H9 (cell line): ENCODE results near the gene NCDN. TPM values are rescaled to one million over a fixed set of nuclear protein-coding genes. Genes with fewer than 3 reads are reported as not detected.
A peak's percentile ranks its signal among the peaks of the same experiment; 100 is the strongest.

Source experiments
- DNase-seq: peaks from one replicate; pipeline ENCODE4 v3.0.0-alpha.2; 2017
- H2AFZ ChIP-seq: one replicate; pipeline ENCODE4 v1.6.1; 2013; ENCODE audit warnings: mild to moderate bottlenecking, low read length, control low read depth, moderate library complexity
- H2AK5ac ChIP-seq: 2 replicates; pipeline ENCODE4 v1.6.1; 2013; ENCODE audit warnings: low read length, control low read depth, mixed read lengths; ENCODE audit not compliant: insufficient read length
- H2BK120ac ChIP-seq: one replicate; pipeline ENCODE4 v1.6.1; 2013; ENCODE audit warnings: low read depth, mild to moderate bottlenecking, low read length, control low read depth, inconsistent platforms; ENCODE audit not compliant: poor library complexity, severe bottlenecking
- H2BK12ac ChIP-seq: 2 replicates; pipeline ENCODE4 v1.6.1; 2013; ENCODE audit warnings: low read length, control low read depth, mixed read lengths, low read depth; ENCODE audit not compliant: insufficient read length
- H2BK15ac ChIP-seq: 2 replicates; pipeline ENCODE4 v1.6.1; 2013; ENCODE audit warnings: low read depth, low read length, control low read depth
- H2BK20ac ChIP-seq: one replicate; pipeline ENCODE4 v1.6.1; 2013; ENCODE audit warnings: low read depth, mild to moderate bottlenecking, low read length, control low read depth, inconsistent platforms; ENCODE audit not compliant: poor library complexity, severe bottlenecking
- H2BK5ac ChIP-seq: 2 replicates; pipeline ENCODE4 v1.6.1; 2013; ENCODE audit warnings: low read length, control low read depth, mixed read lengths; ENCODE audit not compliant: insufficient read length
- H3K14ac ChIP-seq: 2 replicates; pipeline ENCODE4 v1.6.1; 2013; ENCODE audit warnings: low read length, control low read depth; ENCODE audit not compliant: insufficient read depth
- H3K18ac ChIP-seq: 2 replicates; pipeline ENCODE4 v1.6.1; 2013; ENCODE audit warnings: low read depth, mild to moderate bottlenecking, mixed read lengths, low read length, control low read depth; ENCODE audit not compliant: insufficient read length
- H3K23ac ChIP-seq: 2 replicates; pipeline ENCODE4 v1.6.1; 2013; ENCODE audit warnings: low read length, control low read depth, mixed read lengths, low read depth; ENCODE audit not compliant: insufficient read length
- H3K23me2 ChIP-seq: 2 replicates; pipeline ENCODE4 v1.6.1; 2013; ENCODE audit warnings: low read depth, mild to moderate bottlenecking, mixed read lengths, low read length, control low read depth; ENCODE audit not compliant: insufficient read length, poor library complexity, severe bottlenecking
- H3K27ac ChIP-seq: 2 replicates; pipeline ENCODE4 v1.5.1; 2013; ENCODE audit warnings: low read length, control low read depth, mixed read lengths, low read depth; ENCODE audit not compliant: insufficient read length
- H3K27me3 ChIP-seq: 2 replicates; pipeline ENCODE4 v1.6.1; 2013; ENCODE audit warnings: low read length, control low read depth, inconsistent platforms; ENCODE audit not compliant: insufficient read depth
- H3K4ac ChIP-seq: 2 replicates; pipeline ENCODE4 v1.6.1; 2013; ENCODE audit warnings: low read depth, mild to moderate bottlenecking, control low read depth, inconsistent platforms, low read length, moderate library complexity
- H3K4me1 ChIP-seq: 2 replicates; pipeline ENCODE4 v1.6.1; 2013; ENCODE audit warnings: low read length, control low read depth, inconsistent platforms; ENCODE audit not compliant: insufficient read depth
- H3K4me2 ChIP-seq: 2 replicates; pipeline ENCODE4 v1.6.1; 2013; ENCODE audit warnings: low read length, control low read depth, mixed read lengths; ENCODE audit not compliant: insufficient read length, insufficient read depth
- H3K56ac ChIP-seq: 2 replicates; pipeline ENCODE4 v1.6.1; 2013; ENCODE audit warnings: low read depth, mild to moderate bottlenecking, mixed read lengths, low read length, control low read depth; ENCODE audit not compliant: insufficient read length
- H3K79me1 ChIP-seq: 2 replicates; pipeline ENCODE4 v1.6.1; 2013; ENCODE audit warnings: low read depth, mild to moderate bottlenecking, moderate library complexity, low read length, control low read depth, inconsistent platforms; ENCODE audit not compliant: insufficient read depth, poor library complexity, severe bottlenecking
- H3K79me2 ChIP-seq: 2 replicates; pipeline ENCODE4 v1.6.1; 2013; ENCODE audit warnings: low read length, control low read depth, inconsistent platforms; ENCODE audit not compliant: insufficient read depth
- H3K9ac ChIP-seq: 2 replicates; pipeline ENCODE4 v1.6.1; 2013; ENCODE audit warnings: low read length, control low read depth, mixed read lengths; ENCODE audit not compliant: insufficient read length; ENCODE audit errors: extremely low read depth
- H3K9me3 ChIP-seq: one replicate; pipeline ENCODE4 v1.6.1; 2013; ENCODE audit warnings: low read depth, low read length, inconsistent platforms; ENCODE audit not compliant: control insufficient read depth
- H3T11ph ChIP-seq: one replicate; pipeline ENCODE4 v1.6.1; 2013; ENCODE audit warnings: mild to moderate bottlenecking, low read length, control low read depth, inconsistent platforms
- H4K20me1 ChIP-seq: one replicate; pipeline ENCODE4 v1.6.1; 2013; ENCODE audit not compliant: control insufficient read depth, insufficient read length, insufficient read depth
- H4K5ac ChIP-seq: 2 replicates; pipeline ENCODE4 v1.6.1; 2013; ENCODE audit warnings: low read depth, mild to moderate bottlenecking, mixed read lengths, low read length, control low read depth; ENCODE audit not compliant: insufficient read length
- H4K8ac ChIP-seq: replicated peaks from 2 replicates; pipeline ENCODE4 v1.6.1; 2013; ENCODE audit warnings: low read length, control low read depth, mixed read lengths, low read depth; ENCODE audit not compliant: insufficient read length
- H4K91ac ChIP-seq: 2 replicates; pipeline ENCODE4 v1.6.1; 2013; ENCODE audit warnings: low read depth, mild to moderate bottlenecking, moderate library complexity, mixed read lengths, low read length, control low read depth; ENCODE audit not compliant: insufficient read length
- H3K27ac Mint-ChIP-seq, 3 experiments: 2 replicates in 2 of 3; 3 replicates in 1 of 3; pipeline ENCODE4 v1.8.0; 2020 to 2021; ENCODE audit warnings: mixed read lengths in 3 of 3, mild to moderate bottlenecking in 1 of 3, moderate library complexity in 1 of 3
- H3K27me3 Mint-ChIP-seq: 2 replicates; pipeline ENCODE4 v1.8.0; 2021; ENCODE audit warnings: low read depth, mild to moderate bottlenecking, moderate library complexity, mixed read lengths
- H3K36me3 Mint-ChIP-seq, 3 experiments: 2 replicates in 2 of 3; 3 replicates in 1 of 3; pipeline ENCODE4 v1.8.0; 2020 to 2021; ENCODE audit warnings: low read depth in 3 of 3, mixed read lengths in 3 of 3; ENCODE audit not compliant: insufficient read depth in 1 of 3
- H3K4me1 Mint-ChIP-seq, 2 experiments: 2 replicates each; pipeline ENCODE4 v1.8.0; 2020; ENCODE audit warnings: mixed read lengths in 2 of 2
- H3K4me3 Mint-ChIP-seq, 2 experiments: 2 replicates in 1 of 2; 3 replicates in 1 of 2; pipeline ENCODE4 v1.8.0; 2020 to 2021; ENCODE audit warnings: mild to moderate bottlenecking in 2 of 2, mixed read lengths in 2 of 2, moderate library complexity in 1 of 2
- H3K9me3 Mint-ChIP-seq, 2 experiments: 2 replicates in 1 of 2; 3 replicates in 1 of 2; pipeline ENCODE4 v1.8.0; 2020; ENCODE audit warnings: mild to moderate bottlenecking in 2 of 2, mixed read lengths in 2 of 2, moderate library complexity in 1 of 2
- WGBS: extraction: QIAGEN DNeasy Blood & Tissue Kit; methylation state at CpG from one replicate; pipeline ENCODE4 v1.1.7; 2013; ENCODE audit warnings: missing lambda C conversion rate, low lambda C conversion rate, mixed read lengths; ENCODE audit not compliant: insufficient read length; ENCODE audit errors: extremely low coverage; 5-methylcytosine and 5-hydroxymethylcytosine counted together
- total RNA-seq: library from RNA; stranded (reverse); gene quantifications from 2 replicates; pipeline ENCODE4 v1.2.1, GENCODE V29; 2021
- TF ChIP-seq, protein P1 (sequence below): fragments of 200-600 bp; sonication (generic); conservative IDR thresholded peaks from 3 replicates; pipeline ENCODE4 v1.8.0; 2021; ENCODE audit warnings: antibody characterized with exemption, mild to moderate bottlenecking

The NCDN gene
- total RNA-seq, 1 experiment from 2014 or later = 44.2 TPM

DNA sequence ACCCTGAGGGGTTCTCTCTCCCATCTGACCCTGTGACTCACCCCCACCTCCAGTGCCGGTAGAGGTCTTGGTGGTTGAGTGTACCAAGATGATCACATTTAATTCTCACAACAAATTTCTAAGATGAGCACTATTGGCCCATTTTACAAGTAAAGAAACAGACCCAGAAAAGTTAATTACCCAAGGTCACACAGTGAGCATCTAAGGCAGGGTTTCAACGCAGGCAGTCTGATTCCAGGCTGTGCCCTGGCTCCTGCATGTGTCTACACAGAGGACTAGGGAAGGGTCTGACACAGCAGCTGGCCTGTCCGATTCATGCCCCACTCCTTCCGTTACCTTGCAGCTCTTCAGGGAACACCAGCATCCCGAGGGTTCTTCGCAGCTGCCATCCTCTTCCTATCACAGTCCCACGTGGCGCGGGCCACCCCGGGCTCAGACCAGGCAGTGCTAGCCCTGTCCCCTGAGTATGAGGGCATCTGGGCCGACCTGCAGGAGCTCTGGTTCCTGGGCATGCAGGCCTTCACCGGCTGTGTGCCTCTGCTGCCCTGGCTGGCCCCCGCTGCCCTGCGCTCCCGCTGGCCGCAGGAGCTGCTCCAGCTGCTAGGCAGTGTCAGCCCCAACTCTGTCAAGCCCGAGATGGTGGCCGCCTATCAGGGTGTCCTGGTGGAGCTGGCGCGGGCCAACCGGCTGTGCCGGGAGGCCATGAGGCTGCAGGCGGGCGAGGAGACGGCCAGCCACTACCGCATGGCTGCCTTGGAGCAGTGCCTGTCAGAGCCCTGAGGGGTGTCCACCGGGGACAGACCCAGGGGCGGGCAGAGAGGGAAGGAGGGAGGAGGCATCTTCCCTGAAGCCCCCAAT lies 7.5 kb downstream of the NCDN start:
- H3K79me1 ChIP-seq = no peaks in the 10 kb centered on the region
- no peaks in the 10 kb centered on the region for H3K23me2 ChIP-seq
- H4K20me1 ChIP-seq = no peaks in the 10 kb centered on the region
- peaks cover 7 to 10% of the 10 kb centered on the region in 2 experiments for H3K4me1 Mint-ChIP-seq
- no peak overlapping the region for H4K5ac ChIP-seq
- peak overlapping the region in 1 of 3 experiments; percentile 97; a peak in 2 of 7 replicates for H3K27ac Mint-ChIP-seq
- no peaks in the 10 kb centered on the region for H3K79me2 ChIP-seq
- H3K9me3 Mint-ChIP-seq = no peaks in the 10 kb centered on the region; a peak in 1 of 5 replicates
- H2BK12ac ChIP-seq = no peak overlapping the region
- H3K36me3 Mint-ChIP-seq = peaks cover 23 to 58% (median 48%) of the 10 kb centered on the region in 3 experiments
- H2BK5ac ChIP-seq = no peak overlapping the region
- no peak overlapping the region for H3K4me3 Mint-ChIP-seq
- H4K91ac ChIP-seq = no peak overlapping the region
- H3K9me3 ChIP-seq = no peaks in the 10 kb centered on the region
- H4K8ac ChIP-seq = no peak overlapping the region
- no peak overlapping the region for H3K4me2 ChIP-seq
- H3K9ac ChIP-seq = no peak overlapping the region
- no peak overlapping the region for H2BK15ac ChIP-seq
- peaks cover 20% of the 10 kb centered on the region for H3K27me3 Mint-ChIP-seq
- no peak for DNase-seq
- H3K14ac ChIP-seq = no peak overlapping the region; the same call in 1 of the 2 replicates
- H3T11ph ChIP-seq = no peak overlapping the region
- H3K27me3 ChIP-seq = peaks cover 2% of the 10 kb centered on the region; the same call in 1 of the 2 replicates
- no peak overlapping the region for H2AK5ac ChIP-seq
- no peak overlapping the region for H3K18ac ChIP-seq
- H2BK120ac ChIP-seq = no peak overlapping the region
- TF ChIP-seq, protein P1, sequence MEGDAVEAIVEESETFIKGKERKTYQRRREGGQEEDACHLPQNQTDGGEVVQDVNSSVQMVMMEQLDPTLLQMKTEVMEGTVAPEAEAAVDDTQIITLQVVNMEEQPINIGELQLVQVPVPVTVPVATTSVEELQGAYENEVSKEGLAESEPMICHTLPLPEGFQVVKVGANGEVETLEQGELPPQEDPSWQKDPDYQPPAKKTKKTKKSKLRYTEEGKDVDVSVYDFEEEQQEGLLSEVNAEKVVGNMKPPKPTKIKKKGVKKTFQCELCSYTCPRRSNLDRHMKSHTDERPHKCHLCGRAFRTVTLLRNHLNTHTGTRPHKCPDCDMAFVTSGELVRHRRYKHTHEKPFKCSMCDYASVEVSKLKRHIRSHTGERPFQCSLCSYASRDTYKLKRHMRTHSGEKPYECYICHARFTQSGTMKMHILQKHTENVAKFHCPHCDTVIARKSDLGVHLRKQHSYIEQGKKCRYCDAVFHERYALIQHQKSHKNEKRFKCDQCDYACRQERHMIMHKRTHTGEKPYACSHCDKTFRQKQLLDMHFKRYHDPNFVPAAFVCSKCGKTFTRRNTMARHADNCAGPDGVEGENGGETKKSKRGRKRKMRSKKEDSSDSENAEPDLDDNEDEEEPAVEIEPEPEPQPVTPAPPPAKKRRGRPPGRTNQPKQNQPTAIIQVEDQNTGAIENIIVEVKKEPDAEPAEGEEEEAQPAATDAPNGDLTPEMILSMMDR = no peak
- no peak overlapping the region for H2AFZ ChIP-seq
- no peaks in the 10 kb centered on the region for H3K4me1 ChIP-seq
- H3K4ac ChIP-seq = no peak overlapping the region
- no peak overlapping the region for H3K23ac ChIP-seq
- WGBS = no CpG with 5 or more reads among the region's 28 CpGs
- H2BK20ac ChIP-seq = no peak overlapping the region
- no peak overlapping the region for H3K56ac ChIP-seq
- no peak overlapping the region for H3K27ac ChIP-seq
